NCI-H2171 treated with DMSO at 0.1 percent for 48 hours (cell line): ENCODE results near the gene GFOD2.

Experiments used
- DNase-seq: peaks from one replicate; lab custom pipeline; 2025; lab: John Stamatoyannopoulos, UW

The GFOD2 gene

DNA sequence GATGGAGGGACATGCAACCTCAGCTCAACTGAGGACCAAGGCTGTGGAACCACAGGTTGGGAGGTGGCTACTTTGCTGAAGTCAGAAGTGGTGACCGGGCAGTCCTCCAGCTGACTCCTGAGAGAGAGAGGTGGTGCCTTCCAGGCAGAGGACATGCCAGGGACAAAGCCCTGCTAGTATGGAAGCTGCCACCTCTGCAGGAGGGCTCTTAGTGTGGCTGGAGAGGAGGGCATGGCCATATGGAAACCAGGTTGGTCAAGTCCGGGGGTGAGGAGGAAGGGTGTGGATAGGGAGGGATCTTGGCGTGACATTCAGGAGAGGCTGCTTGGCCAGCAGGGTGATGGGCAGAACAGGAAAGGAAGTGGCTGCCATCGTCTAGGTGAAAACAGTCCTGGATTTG lies 46.8 kb downstream of the GFOD2 start:
- DNase-seq = no peak

DNA sequence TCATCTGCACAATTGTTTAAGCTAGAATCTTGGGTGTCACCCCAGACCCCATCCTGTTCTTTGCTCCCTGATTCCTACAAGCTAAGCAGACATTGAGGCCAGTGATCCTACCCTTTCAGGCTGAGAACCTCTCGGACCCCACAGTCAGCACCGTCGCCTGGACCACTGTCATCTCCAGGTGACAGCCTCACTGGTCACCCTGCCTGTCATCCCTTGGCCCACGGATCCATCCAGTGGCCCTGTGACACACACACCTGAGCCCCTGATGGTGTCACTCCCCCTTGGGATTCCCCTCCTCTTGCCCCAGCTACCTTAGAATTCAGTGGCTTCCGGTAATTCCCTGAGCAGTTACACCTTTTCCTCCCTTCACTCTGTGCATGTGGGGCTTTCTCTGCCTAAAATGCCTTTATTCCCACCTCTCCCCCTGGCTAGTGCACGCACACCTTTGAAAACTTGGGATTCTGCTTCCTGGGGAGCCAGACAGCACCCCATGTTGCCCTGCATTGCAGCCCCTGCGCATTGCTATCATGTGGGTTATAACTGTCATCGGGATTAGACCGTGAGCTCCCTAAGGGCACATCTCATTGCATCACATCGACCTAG lies 49.5 kb downstream of the GFOD2 start:
- no peak for DNase-seq

DNA sequence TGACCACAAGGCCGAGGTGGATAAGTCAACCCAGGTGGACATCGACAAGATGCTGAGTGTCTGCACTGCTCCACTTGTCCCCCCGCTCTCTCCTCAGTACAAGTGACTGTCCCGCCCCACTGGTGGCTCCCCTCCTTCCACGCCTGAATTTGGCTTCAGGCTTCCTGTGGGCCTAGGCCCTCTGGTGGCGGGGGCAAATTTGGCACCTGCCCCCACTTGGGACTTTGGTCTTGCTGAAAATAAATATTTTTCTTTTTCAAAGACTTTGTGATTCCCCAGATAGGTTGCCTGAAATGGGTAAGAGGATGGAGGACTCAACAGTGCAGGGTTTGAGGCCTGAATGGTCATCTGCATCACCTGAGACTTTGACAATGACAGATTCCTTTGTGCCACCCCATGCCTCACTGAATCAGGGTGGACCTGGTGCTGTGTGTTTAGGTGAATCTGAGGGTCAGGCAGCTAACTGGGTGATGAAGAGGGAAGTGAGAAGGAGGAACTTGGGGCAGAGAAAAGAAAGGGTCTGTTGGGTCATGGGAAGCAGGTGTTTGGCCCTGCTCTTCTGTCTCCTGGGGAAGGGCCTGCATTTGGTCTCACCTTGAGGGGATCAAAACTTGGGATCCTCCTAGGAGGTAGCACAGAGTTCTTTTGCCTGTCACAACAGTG lies 50.5 kb downstream of the GFOD2 start:
- DNase-seq = no peak

DNA sequence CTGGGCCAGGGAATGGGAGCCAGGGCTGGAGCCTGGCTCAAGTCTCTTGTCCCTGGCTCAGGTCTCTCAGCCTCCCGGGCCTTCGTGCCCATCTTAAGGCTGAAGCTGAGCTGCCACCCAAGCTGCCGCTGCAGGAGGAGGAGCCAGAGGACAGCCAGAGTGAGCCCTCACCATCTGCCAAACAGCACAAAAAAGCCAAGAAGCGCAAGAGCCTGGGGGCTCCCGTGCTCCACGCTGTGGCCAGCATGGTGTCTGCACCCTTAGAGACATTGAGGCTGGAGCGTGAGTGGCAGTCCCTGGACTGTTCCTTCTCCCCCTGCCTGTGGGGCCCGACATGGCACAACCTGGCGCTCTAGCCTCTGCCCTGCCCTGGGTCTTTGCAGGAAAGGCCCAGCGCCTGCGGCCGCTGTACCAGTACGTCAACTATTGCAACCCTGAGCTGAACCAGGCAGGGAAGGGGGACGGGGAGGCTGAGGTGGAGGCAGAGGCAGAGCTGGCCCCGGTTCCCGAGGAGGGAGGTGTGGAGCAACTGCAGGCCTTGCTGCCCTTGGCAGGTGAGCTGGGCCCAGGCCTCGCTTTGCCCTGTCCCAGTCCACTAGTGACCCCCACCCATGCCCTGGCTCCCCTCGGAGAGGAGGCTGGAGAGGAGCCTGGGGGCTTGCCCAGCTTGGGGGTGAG lies 51.2 kb downstream of the GFOD2 start:
- peak; percentile 98 for DNase-seq

DNA sequence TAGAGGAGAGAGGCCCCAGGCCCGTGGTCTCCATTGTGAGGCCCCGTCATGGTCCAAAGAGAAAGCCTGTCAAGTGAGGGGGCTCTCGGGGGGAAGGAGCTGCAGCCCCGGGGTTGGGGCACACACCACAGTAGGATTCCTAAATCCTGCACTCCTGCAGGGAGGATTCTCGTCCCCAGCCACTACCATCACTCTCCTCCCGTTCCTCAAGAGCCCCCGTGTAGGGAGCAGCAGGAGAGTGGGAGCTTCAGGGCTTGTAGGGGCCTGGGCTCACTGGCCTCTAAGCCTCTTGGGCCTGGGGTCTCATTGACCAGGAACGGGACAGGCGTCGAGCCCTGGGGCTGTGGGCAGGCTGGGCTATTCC lies 51.7 kb downstream of the GFOD2 start:
- DNase-seq = peak; percentile 50

DNA sequence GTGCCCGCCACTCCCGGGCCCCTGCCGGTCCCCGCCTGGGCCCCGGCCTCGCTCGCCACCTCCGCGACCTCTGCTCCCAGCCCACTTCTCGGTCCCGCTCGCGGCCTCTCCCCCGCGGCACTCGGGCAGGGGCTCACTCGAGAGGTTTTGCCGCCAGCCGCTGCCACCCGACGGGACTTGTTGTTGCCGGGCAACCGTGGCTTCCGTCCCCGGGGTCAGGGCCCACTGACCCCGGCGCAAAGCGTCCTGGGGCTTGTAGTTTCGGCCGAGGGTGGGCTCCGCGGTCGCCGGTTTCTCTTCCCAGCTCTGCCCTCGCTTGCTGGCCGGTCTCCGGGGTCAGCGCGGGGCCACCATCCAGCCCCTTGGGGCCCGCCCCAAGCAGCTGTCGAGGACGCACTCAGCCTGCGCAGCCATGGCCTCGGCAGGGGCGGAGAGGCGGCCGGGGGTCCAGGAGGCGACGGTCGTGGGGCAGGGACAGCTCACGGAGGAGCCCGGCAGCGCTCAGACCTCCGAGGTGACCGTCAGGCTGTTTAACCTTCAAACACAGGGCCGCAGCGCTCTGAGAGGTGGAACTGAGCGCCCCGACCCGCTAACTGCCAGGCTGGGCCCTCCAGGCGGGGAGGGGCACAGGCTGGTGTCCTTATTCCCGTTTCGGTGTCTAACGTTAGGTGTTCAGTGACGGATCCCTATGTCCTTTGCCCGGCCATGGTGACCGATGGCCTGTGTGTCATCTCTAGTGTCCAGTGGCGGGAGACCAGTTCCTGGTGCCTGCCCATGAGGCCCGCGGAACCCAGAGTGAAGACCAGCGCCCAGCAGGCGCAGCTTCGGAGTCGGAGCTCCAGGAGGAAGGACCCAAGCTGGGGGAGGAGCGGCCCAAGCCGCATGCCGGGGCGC lies 52.3 kb downstream of the GFOD2 start, which contains the start of the genes C16orf86 and ENKD1:
Gene C16orf86 (plus strand): TSS at position 256 of the 894 bp plus-strand sequence. CDS start 157 bp downstream, at position 413.
Gene ENKD1 (minus strand): TSS at position 192 of the 894 bp plus-strand sequence. CDS start 308 bp downstream, outside the sequence.
- peak; percentile 76 for DNase-seq

DNA sequence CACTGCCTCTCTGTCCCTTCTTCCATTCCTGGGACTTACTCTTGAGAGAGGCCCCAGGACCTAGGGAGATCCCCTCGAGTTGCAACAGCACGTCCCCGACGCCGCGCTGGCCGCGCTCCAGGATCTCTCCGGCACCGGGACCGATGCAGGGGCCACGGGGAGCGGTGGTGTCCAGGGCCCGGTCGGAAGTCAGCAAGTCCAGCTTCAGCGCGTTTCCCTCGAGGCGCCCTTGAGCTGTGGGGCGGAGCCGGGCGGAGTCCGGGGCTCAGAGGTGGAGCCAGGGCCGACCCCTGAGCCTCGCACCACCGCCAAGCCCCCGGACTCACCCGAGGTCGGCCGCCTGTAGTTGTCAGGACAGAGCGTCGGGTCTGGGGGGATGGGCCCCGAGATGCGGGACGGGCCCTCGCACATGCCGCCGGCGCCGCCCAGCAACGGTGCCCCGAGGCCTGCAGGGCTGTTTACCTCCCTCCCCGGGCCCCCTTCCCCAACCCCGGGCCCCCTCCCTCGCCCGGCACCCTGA lies 53.0 kb downstream of the GFOD2 start:
- DNase-seq = peak; percentile 28

DNA sequence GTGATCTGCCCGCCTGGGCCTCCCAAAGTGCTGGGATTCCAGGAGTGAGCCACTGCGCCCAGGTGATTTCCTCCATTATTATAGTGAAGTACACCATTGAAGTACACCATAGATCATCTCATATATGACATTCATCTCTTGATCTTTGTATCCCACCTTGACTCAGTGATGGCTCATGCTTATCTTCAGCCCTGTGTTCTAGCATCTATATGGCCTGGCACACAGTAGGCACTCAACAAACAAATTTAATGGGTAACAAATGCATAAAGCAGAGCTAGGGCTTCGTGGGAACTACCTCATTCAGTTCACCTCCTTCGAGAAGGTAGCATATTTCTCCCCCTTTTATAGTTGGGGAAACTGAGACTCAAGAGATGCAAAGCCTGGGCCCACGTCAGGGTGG lies 53.5 kb downstream of the GFOD2 start:
- no peak for DNase-seq

DNA sequence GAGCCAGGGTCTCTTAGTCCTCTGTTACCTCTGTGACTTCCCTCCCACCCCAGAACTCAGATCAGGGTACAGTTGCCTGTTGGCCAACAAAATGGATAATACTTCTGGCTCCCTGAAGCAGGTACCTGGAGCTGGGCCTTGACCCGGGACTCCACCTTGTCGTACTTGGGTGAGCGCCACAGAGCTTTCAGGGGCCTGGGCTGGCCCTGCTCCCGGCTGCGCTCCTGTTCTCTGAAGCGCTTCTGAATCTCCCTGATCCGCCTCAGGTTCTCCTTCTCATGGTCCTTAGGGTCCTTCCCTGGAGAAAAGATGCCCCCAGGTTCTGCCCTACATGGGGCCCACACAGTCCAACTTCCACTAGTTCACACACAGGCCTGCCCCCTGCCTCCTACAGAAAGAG lies 54.2 kb downstream of the GFOD2 start:
- DNase-seq = no peak

DNA sequence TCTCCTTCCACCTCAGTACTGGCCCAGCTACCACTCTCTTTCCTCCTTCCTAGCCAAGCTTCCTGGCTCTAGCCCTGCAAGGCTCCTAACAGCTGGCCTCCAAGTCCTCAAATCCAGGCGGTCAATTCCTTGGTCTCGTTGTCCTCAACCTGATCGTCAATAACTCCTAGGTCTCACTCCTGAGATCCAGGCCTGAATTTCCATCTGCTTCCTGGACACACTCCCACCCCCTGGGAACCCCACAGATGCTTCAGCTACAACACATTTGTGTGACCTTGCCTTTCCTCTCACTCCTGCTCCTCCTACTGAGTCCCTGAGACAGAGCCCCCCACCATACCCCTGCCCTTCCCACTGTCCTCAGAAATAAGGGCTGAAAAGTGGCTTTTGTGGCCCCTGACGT lies 54.9 kb downstream of the GFOD2 start:
- no peak for DNase-seq

DNA sequence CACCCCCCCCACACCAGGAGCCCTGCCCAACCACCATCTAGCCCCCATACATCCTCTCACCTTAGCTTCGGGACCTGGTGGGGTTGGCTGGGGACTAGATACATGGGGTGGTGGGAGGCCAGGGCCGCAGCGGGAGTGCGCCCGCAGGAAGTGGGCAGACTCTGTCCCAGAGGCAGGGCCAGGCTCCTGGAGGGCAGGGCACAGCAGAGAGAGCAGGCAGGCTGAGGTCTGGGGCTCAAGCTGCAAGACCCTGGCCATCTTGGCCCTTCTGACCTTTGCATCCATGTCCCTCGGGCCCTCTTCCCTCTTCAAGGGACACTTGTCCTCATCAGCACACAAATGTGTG lies 55.3 kb downstream of the GFOD2 start:
- DNase-seq = no peak

DNA sequence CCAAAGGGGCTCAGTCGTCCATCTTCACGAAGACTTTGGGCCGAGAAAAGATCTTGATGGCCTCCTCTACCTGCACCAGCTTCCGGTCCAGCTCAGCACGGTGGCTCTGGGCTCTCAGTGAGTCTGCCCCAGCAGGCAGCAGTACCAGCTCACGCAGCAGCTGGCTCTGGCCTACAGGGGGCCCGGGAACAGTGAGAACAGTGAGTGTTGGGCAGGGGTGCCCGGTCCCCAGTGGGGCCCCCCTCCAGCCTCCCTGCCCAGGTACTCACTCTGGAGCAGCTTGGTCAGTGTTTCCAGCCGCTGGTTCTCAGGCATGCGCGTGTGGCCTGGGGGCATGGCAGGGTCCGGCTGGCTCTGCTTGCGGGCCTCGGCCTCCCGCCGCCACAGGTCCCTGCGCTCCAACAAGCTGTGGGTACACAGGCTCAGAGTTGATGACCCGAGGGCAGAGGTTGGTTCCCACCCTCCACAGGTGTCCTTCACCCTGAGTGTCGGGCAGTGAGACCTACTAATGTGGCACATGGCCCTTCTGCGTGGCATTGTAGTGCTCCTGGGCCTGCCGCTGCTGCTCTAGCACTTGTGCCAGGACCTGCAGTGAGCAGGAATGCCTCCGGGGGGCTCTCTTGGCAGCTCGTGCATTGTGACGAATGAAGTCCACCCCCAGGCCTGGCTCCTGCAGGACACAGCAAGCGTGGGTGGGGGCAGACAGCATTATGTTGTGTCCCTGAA lies 55.8 kb downstream of the GFOD2 start:
- DNase-seq = no peak

DNA sequence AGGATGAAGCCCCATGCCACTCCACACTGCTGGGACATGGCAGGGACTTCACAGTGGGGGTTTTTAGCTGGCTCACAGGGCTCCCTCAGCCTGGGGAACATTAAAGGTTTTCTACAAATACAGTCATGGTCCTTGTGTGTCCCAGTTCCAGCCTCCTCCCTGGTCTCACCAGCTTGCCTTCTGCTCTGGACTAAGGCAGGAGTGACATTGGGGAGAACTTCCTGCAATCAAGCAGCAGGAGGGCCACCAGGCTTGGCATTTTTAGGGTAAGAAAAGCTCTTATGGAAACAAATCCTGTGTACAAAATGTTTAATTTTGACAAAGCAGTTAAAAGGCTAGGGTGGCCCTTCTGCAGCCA lies 56.5 kb downstream of the GFOD2 start:
- no peak for DNase-seq

DNA sequence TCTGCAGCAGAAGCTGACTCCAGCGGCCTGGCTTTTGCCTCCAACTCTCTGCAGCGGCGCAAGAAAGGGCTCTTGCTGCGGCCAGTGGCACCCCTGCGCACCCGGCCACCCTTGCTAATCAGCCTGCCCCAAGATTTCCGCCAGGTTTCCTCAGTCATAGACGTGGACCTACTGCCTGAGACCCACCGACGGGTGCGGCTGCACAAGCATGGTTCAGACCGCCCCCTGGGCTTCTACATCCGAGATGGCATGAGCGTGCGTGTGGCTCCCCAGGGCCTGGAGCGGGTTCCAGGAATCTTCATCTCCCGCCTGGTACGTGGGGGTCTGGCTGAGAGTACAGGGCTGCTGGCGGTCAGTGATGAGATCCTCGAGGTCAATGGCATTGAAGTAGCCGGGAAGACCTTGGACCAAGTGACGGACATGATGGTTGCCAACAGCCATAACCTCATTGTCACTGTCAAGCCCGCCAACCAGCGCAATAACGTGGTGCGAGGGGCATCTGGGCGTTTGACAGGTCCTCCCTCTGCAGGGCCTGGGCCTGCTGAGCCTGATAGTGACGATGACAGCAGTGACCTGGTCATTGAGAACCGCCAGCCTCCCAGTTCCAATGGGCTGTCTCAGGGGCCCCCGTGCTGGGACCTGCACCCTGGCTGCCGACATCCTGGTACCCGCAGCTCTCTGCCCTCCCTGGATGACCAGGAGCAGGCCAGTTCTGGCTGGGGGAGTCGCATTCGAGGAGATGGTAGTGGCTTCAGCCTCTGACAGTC lies 57.0 kb downstream of the GFOD2 start:
- no peak for DNase-seq

DNA sequence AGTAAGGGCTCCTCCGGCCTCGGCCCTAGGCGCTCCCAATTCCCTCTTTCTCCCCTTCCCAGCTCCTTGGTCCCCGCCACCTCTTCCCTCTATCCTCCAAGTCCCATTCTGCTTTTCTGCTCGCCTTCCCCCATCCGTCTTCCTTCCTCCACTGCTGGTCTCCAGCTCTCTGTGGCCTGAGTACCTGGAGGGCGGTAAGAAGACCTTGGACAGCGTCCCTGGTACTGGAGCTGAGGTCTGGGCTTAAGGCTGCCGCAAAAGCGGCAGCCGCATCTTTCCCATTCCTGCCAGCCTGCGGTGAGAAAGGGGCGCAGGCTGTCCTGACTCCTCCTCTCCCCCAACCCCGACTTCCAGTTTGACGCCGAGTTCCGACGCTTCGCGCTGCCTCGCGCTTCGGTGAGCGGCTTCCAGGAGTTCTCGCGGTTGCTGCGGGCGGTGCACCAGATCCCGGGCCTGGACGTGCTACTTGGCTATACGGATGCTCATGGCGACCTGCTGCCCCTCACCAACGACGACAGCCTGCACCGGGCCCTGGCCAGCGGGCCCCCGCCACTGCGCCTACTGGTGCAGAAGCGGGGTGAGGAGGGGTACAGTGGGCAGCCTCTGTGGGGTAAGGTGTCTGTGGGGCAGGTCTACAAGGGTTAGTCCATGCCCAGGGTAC lies 57.9 kb downstream of the GFOD2 start:
- DNase-seq = no peak

DNA sequence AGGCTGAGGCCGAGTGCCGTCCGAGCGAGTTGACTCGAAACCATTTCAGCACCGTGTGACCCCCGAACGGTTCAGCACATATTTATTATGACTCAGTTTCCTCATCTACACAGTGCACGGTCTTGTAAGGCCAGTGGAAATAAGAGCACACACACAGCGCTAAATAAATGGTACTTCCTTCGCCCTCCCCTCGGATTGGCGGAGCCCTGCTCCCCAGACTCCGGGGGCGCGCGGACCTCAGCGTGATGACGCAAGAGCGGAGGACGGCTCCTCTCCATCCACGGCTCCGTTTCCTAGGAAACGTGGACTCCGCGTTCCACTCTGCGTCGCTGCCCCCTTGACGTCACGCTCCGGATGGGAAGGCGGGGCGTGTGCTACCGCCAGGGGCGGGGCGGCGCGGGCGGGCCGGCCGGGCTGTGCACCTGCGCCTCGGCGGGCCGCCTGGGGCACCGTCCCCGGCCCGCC lies 58.5 kb downstream of the GFOD2 start, which contains the start of gene PARD6A:
Gene PARD6A (plus strand): TSS at position 397 of the 465 bp plus-strand sequence. CDS start 79 bp downstream, outside the sequence.
- peak; percentile 94 for DNase-seq

DNA sequence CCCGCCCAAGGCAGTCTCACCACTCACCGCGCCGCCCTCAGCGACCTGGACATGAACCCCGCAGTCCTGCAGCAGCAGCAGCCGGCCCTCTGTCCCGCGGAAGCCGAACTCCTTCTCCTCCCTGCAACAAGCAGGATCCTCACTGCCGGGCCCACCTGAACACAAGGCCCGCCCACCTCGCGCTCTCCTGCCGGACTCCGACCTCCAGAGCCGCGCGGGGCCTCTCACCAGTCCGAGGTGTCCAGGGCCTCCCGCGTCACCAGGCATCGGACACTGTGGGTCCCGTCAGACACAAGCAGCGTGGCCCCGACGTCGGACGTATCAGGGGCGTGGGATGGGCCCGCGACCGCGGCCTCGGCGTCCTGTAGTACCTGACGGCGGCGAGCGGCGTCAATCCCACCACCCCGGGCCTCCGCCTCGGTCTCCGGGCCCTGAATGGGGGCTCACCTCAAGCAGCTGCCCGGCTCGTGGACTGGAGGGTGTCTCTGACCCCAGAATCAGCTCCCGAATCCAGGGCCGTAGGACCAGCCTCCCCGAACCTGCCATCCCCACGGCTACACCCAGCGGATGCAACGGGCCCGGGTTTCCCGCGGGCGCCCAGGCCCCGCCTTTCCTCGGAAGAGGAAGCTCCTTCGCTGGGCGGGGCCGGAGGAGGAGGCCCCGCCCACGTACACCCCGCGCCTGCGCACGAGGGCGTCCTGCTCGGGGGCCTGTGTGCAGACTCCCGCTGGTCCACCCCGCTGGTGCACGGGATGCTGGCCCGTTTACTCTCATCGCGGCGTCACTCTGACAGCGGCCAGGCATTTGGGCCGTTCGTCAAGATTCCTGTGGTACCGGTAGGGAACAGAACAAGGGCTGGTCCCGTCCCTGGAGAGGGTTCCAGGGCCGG lies 59.2 kb downstream of the GFOD2 start, which contains the start of gene ACD:
Gene ACD (minus strand): TSS at position 586 of the 889 bp plus-strand sequence. CDS start 40 bp downstream, at position 546.
- DNase-seq = peak; percentile 87

DNA sequence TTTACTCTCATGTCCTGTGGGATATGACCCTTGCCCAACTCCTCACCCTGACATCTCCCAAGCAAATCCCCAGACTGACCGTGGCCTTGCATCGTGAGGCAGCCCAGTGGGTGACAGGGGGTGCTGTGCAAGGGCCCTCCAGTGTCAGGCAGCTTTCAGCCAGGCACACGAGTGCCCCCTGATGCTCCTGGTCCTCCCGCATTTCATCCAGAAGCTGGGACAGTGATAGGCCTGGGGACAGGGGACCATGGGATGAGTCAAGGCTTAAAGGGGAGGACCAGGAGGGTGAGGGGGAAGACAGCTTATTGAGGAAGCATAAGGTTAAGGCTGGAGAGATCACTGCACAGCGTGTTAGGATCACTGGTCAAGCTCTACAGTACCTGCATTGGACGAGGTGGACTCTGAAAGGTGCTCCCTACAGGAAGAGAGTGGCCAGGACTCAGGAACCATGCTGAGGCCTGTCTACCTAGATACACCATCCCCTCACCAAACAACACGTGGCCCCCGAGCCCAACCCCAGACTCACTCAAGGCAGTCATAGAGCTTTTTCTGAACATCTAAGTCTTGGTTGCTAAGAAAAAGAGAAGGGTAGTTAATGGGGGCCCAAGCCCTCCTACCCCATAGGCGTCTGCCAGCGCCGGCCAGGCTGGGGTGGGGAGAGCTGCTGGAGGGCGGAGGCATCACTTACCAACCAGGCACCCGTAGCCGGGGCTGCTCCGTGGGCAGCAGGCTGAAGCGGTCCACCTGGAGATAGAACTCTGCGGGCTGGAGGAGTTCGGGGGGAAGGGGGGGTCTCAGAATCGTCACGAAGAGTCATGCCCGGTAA lies 60.1 kb downstream of the GFOD2 start:
- DNase-seq = no peak
